GM23248 (cell line): ENCODE results near the gene OR8B8.

ENCODE experiments used
- EZH2 ChIP-seq: fragments of 200-600 bp; sonication (generic); IDR thresholded peaks from 2 replicates; pipeline ENCODE4 v1.6.1; 2018; ENCODE audit warnings: antibody characterized with exemption, mild to moderate bottlenecking; ENCODE audit not compliant: insufficient read depth, poor library complexity, severe bottlenecking
- EZH2phosphoT487 ChIP-seq: fragments of 200-600 bp; sonication (generic); IDR thresholded peaks from 2 replicates; pipeline ENCODE4 v1.6.1; 2018; ENCODE audit warnings: antibody characterized with exemption, moderate library complexity, mild to moderate bottlenecking, low read depth; ENCODE audit not compliant: insufficient read depth

GRCh38 chr11:124402326-124402922 is 43.1 kb downstream of the OR8B8 start:
- TF ChIP-seq EZH2 (no peak), EZH2phosphoT487 (no peak)
